GM21786 (cell line): ENCODE data around the gene HSPG2.
"Not testable (repeated sequence)": the region's sequence is repeated elsewhere in the genome, so short reads cannot be mapped to it uniquely, and the experiment has no call there.

Experiments used
- ATAC-seq: cut with Tn5 transposase; IDR thresholded peaks from one replicate; pipeline ENCODE4 v1.9.1; 2021; ENCODE audit not compliant: unreplicated experiment

HSPG2 gene

DNA sequence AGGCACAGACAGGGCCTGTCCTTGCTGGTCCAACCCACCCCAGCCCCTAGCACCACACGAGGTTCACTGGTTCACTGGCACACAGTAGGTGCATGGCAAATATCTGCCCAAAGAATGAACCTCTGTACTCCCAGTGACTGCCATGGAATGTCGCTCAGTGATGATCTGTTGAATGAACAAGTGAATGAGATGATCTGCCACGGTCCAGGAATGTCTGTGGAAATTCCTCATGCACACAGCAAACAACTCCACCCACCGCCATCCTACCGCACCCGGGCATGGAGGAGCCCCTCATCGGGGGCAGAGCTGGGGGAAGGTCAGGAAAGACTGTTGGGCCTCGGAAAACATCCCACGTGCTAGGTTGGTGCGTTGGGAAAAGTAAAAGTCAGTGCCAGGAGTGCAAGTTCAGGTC, 1.7 kb downstream of the HSPG2 start:
- ATAC-seq = no peak

DNA sequence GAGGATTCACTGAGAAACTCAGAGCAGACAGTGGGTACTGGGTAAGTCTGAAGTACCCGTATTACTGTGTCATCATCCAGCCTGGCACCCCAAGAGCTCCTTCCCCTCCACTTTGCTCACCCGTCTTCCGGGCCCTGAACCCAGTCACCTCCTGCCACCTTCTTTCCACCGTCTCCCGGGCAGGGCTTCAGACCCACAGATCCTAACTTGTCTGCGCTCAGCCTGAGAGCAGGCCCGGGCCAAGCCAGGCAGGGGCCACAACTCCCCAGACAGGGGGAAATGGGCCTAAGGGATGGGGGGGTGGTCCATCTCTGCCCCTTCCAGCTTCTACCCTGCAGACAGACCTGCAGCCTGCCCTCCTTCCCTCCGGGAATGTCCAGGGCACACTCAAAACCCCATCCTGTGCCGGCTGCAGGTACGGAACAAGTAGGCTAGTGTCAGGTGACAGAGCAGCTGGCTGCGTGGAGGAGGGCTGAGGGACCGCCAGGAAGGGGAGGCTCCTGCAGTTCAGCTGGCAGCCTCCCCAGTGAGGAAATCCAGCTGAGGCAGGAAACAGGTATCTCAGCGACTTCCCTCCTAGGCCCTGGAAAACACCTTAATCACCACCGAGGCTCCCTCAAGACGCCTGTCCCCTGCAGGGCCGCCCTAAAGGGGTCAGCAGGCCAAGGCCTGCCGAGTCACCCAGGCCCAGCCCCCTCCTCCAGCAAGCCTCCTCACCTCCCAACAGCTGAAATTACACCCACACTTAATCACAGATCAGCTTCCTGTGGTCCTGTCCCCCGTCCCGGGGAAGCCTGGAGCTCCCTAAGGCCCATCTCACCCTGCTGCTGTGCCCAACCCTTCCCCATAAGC, 3.5 kb downstream of the HSPG2 start:
- no peak for ATAC-seq

DNA sequence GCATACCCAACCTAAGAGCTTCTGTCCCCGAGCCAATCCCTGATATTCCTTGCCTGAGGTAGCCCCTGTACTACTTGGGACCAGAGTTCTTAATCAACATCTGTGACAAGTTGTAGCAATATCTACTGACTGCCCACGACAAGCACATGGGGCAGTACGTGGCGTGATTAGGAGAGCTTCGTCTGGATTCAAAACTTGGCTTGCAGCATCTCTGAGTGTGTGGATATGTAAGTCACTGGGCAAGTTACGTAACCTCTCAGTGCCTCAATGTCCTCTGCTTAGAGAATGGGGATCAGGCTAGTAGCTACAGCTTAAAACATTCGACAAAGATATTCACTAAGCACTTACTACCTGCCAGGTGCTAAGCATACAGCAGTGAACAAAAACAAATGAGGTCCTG, 5.0 kb downstream of the HSPG2 start:
- no peak for ATAC-seq

DNA sequence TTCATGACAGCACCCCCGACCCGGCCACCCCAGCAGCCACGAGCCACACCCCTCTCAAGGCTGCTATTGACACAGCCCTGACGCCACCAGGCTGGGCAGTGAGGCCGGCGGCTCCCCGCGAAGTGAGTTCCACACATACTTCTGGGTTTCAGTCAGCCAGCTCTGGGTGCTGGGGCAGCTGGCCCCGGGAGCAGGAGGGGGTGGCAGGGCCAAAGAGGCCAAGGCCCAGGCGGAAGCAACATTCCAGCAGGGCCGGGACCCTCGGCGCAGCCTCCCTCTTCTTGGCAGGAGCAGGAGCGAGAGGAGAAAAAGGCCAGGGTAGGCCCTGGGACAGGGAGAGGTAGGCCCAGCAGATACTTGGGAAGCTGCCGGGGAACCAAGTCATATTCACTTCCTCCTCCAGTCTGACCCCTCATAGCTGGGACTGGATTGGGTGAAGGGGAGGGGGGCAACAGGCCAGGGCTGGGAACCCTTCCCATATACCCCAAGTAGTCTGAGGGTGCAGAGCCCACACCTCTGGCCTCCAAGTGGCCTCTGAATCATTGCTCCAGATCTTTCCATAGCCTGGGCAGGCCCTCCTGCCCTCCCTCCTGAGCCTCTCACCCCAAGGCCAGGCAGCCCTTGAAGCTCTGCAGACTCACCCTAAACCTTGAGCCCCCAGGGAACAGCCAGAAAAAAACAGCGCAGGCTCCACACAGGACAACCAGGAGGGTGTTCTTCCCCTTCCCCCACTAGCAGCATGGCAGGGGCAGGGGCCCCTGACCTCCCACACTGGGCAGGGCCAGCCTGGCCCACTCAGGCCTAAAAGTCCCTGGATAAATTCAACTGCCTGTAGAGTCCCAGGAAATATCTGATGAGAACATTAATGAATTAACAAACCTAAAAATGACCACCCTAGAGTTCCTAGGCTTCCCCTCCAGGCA, 5.7 kb downstream of the HSPG2 start:
- ATAC-seq = no peak

DNA sequence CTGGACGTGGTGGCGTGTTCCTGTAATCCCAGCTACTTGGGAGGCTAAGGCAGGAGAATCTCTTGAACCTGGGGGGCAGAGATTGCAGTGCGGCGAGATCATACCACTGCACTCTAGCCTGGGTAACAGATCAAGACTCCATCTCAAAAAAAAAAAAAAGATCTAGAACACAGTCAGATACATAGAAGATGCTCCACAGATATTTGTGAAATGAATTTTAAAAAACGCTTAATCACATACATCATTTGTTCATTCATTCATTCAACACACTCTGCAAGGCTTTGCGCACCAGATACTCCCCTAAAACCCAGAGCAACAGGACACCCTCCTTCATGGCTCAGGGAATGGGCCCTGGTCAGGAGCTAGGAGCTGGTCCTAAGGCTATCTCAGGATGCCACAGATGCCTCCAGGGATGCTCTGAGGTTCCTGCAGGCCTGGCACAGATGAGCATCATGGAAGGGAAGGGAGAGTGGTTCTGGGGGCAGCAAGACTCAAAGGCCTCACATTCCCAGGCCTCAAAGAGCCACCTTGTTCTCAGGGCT, 6.4 kb downstream of the HSPG2 start:
- ATAC-seq = no peak

DNA sequence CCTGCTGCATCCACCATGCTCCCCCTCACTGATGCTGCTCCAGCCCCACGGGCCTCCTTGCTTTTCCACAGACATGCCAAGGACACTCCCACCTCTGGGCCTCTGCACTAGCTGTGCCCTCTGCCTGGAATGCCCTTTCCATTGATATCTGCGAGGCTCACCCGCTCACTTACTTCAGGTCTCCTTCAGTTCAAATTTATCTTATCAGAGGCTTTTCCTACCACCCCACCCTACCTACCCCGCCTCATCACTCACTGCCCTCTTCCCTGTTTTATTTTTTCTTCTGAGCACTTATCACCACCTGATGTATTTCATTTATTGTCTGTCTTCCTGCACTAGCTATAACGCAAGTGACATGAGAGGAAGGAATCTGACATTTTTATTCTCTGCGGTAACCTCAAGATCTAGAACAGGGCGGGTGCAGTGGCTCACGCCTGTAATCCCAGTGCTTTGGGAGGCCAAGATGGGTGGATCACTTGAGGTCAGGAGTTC, 7.0 kb downstream of the HSPG2 start:
- ATAC-seq = no peak

DNA sequence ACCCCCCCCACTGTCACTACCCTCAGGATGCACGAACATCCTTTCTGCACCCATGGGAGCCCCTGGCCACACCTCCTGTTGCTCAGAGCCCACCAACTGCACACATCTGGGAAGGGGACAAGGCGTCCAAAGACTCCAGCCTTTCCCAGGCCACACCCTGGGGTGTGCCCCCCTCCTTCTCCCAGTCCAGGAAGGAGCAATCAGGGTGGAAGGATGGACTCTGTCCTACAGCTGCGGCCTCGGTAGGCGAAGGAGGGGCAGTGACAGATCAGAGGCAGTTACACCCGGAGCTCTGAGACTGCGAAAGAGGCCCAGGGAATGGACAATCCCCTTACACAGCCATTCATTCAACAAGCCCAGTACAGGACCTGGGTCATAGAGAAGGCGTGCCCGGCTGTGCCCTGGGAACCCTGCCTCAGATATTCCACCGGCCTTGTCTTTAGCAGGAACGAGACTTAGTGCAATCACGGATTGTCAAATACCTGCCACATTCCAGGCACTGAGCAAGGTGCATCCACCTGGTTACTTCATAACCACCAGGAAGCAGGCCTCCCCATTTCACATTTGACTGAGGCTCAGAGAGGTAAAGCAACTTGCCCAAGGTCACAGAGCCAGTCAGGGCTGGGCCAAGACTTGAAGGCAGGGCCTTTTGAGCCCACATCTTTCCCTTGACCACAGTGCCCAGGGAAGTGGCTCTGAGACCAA, 9.4 kb downstream of the HSPG2 start:
- ATAC-seq = no peak

DNA sequence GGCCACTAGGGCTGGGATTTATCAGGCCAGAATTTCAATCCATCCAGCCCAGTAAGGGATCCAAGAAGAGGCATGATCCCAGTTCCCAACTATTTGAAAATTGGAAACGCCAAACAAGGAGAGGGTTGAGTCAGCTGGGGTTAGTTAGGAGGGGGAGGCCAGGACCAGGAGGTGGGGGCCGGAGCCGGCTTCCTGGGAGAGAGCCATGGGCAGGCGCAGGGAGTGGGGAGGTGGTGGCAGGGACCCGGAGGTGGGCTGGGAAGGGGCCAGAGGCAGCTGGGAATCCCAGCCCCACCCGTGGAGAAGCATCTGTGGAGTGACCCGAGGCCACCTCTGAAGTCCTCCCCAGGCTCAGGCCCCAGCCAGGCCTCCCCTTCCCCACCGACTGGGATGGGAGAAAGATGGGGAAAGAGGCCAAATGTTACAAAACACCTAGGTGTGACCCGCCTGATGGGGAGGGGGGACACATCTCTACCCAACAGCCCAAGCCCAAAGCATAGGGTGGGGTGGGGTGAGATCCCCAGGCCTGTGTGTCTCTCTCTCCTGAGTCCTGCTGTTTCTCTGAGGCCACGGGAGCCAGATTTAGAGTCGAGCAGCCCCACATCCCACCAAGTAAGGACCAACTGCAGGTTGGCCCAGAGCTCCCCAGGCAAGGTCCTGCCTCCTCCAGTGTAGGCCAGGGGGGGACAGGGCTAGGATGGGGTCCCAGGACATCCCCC, 10.1 kb downstream of the HSPG2 start:
- no peak for ATAC-seq

DNA sequence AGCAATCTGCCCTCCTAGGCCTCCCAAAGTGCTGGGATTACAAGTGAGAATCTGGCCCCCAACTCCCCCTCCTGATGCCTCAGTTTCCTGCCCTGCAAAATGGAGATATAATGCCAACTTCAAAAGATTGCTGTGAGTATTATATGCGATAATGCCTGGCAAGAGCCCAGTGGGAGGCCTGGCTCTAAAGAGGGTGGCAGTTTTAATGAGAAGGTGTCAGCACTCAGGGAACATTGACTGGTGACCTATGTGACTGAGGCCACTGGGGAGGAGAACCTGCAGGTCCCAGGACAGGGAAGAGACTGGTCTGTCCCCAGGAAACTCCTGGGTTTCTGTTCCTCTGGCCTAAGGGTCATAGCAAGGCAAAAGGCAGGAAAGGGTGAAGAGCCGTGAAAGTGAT, 11.0 kb downstream of the HSPG2 start:
- no peak for ATAC-seq

DNA sequence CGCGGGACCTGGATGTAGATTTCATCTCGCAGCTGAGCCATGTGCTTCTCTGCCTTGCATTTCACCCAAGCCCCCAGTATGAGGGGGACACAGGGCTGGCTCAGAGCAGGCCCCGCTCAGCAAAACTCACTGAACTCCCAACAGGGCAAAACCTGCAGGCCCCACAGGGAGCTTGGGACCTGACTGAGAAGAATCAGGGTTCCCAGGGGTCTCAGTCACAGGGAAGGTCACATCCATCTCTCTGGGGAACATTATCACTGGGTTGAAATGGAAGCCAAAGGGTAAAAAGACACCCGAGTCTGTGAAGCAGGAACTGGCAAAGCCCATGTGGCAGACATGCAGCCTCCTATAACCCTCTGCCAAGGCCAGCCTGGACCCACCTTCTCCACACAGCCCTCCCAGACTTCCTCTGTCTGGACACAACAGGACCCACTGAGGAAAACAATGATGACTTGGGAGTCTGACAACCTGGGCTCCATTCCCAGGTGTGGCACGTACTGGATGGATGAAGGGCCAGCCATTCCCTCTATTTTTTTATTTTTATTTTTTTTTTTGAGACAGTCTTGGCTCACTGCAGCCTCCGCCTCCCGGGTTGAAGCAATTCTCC, 11.7 kb downstream of the HSPG2 start:
- no peak for ATAC-seq

DNA sequence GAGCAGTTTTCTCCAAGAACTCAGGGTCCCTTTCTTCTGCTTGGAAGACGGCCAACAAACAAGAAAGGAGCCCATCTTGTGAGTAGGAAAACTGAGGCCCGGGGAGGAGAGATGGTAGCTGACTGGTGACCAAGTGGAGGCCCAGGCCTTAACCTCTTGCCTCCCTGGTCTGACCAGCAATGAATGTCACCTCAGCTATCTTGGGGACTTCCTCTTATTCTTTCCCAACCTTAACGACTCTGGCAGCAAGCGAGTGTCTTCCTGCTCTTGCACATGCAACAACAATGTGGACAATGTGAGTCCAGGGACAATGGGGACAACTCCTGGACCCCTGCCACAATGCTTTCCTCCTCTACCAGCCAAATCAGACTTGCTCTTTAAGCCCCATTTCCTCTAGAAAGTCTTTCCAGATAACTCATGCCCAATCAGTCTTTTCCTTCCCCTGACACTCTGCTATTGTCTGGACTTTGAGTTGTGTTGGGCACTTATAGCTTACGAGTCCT, 12.6 kb downstream of the HSPG2 start:
- ATAC-seq = no peak

DNA sequence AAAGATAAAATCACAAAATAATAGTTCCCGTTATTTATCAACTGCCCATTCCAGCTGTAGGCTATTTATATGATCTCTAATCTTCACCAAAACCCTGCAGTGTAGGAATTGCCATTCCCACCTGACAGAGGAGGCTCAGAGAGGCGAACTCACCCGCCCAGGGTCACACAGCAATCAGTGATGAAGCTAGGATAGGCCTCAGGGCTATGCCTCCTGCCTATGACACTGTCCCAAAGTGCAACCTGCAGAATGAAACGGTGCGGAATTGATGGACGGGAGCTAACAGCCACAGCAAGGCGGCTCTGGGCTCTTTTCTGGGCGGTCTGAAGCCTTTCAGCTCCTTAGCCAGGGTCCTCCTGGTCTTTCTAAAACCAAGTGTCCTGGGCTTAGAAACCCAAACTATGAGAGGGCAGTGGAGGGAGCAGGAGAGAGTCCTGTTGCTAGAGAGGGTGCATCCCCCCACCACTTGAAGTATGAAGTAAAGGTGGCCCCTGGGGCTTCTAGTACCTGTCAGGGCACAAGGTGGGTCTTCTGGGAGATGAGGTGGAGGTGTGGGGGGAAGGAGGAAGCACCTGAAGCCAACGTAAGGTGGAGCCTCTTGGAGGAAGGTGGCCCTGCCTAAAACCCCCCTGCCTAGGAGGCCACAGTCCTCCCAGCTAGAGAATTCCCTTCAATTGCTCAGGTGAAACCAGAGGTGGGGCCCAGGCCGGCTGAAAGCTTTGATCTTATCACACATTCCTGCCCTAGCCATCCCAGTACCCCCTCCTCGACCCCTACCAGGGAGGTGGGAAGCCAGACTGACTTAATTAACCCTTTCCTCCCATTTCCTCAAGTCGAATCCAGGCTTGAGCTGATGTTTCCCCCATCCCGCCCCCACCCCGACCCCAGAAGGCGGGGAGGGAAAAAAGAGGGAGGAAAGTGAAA, 14.8 kb downstream of the HSPG2 start:
- no peak for ATAC-seq

DNA sequence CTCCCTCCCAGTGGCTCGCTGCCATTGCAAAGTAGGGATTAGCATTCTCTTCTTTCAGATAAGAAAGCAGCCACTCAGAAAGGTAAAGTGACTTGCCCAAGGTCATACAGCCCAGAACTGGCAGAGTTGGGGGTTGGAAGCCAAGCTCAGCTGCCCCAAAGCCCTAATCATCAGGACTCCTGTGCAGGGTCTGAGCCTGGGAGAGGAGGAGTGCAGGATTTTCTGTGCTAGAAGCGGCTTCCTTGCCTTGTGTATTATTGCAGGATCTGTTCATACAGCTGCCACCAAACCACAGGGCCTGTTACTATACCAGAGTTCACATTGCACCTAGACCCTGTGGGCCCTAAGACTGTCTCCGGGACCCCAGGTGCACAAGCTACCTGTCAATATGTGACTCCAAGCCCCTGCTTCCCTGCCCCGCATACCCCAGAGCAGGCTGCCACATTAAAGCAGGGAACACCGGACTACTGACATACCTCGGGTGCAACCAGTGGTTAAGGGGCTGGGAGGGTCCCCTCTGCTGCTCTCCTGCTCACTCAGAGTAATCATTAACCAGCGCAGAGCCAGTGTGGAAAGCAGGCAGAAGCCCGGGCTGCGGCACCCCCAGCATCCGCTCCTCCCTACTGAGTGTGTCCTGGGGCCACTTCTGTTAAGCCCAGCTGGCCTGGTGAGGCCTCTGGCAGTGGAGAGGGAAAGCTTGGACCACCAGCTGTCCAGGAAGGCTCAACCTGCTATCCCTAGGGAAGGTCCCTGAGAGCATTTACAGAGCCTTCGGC, 15.8 kb downstream of the HSPG2 start:
- ATAC-seq = no peak

DNA sequence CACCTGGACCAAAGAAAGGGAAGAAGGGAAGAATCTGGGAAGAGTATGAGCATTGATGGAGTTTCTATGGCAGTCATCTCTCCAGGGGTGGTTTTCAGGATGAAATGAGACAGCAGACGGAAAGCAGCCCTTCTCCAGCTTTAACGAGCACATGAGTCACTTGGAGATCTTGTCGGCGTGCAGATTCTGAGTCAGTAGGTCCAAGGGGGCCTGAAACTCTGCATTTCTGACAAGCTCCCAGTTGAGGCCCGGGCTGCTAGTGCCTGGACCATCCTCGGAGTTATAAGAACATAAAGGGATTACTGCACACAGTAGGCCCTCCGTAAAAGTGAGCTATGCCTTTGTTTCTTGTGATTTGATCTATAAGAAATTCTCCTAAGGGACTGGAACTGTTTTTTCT, 17.6 kb downstream of the HSPG2 start:
- no peak for ATAC-seq

DNA sequence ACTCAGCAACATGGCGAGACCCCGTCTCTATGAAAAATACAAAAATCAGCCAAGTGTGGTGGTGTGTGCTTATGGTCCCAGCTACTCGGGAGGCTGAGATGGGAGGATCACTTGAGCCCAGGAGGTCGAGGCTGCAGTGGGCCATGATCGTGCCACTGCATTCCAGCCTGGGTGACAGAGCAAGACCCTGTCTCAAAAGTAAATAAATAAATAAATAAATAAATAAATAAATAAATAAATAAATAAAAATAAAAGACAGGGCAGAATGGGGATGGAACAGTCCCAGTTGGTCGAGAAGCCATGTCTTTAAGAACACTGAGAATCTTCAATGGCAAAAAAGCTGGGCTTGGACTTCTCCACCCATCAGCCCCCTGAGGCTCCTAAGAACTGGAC, 19.9 kb downstream of the HSPG2 start:
- ATAC-seq = not testable (repeated sequence)

DNA sequence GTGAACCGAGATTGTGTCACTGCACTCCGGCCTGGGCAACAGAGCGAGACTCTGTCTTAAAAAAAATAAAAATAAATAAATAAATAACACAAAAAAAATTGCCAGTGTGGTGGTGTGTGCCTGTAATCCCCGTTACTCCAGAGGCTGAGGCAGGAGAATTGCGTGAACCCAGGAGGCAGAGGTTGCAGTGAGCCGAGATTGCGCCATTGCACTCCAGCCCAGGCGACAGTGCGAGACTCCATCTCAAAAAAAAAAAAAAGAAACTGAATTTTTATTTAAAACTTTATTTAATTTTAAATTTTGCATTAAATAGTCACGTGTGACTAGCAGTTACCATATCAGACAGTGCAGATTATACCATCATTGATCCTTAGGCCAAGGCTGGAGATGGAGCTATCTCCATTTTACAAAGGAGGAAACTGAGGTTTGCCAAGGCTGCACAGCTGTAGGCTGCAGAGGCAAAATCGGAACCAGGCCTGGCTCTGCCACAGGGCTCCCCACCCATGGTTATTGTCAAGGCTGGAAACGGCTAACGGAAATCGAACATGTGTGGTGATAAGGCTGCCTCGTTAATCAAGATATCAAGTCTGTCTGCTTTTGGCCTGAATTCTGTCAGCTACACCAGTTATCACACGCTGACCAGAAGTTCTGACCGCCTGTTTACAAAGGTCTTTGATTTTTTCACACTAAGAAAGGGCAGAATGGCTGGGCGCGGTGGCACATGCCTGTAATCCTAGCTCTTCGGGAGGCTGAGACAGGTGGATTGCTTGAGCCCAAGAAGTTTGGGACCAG, 20.5 kb downstream of the HSPG2 start:
- ATAC-seq = no peak
